GM12892 (cell line): ENCODE results near the gene NR2F6.

Experiments used
- DNase-seq: peaks from one replicate; pipeline ENCODE4 v3.0.0; 2011; ENCODE audit not compliant: insufficient read length
- FAIRE-seq: peaks from 2 replicates; lab custom pipeline; 2011; peaks lifted over from hg19 to GRCh38; lab: Jason Lieb, UNC
- POLR2A ChIP-seq: IDR thresholded peaks from 2 replicates; pipeline ENCODE4 v1.6.1; 2011; ENCODE audit warnings: low read depth, low read length, control low read depth
- POLR2AphosphoS5 ChIP-seq: IDR thresholded peaks from 2 replicates; pipeline ENCODE4 v1.6.1; 2011; ENCODE audit warnings: low read depth, low read length, control low read depth
- TAF1 ChIP-seq: IDR thresholded peaks from 2 replicates; pipeline ENCODE4 v1.6.1; 2011; ENCODE audit warnings: low read depth, mild to moderate bottlenecking, control low read depth, low read length, borderline replicate concordance

NR2F6 gene

GRCh38 chr19:17183271-17183761, 62.4 kb downstream of the NR2F6 start:
- FAIRE-seq (peak; percentile 93), DNase-seq (no peak)
- TF ChIP-seq POLR2AphosphoS5 (0 out of 2 replicates have a peak, but pooled peaks have one; percentile 35), TAF1 (no peak), POLR2A (no peak)
